MV-4-11 (cell line): ENCODE results near the gene CAMKK2.
A peak's percentile ranks its signal among the peaks of the same experiment; 100 is the strongest.
"Not testable (repeated sequence)": the region's sequence is repeated elsewhere in the genome, so short reads cannot be mapped to it uniquely, and the experiment has no call there.

Experiments used
- DNase-seq: peaks from one replicate; lab custom pipeline; 2025; lab: John Stamatoyannopoulos, UW

The CAMKK2 gene

GRCh38 chr12:121223292-121224285 lies 72.9 kb downstream of the CAMKK2 start:
- DNase-seq = peak; percentile 57

GRCh38 chr12:121222847-121223246 lies 73.7 kb downstream of the CAMKK2 start:
- no peak for DNase-seq

GRCh38 chr12:121219353-121219986 lies 77.0 kb downstream of the CAMKK2 start:
- DNase-seq = no peak

- no peak for DNase-seq
Measured at GRCh38 chr12:121218588-121219352, 77.7 kb downstream of the CAMKK2 start.

- DNase-seq = no peak
Measured at GRCh38 chr12:121217761-121218160, 78.7 kb downstream of the CAMKK2 start.

GRCh38 chr12:121217063-121217462 lies 79.4 kb downstream of the CAMKK2 start:
- no peak for DNase-seq

- DNase-seq = no peak
Measured at GRCh38 chr12:121216102-121216501, 80.4 kb downstream of the CAMKK2 start.

- DNase-seq = peak; percentile 93
Measured at GRCh38 chr12:121214855-121215745, 81.4 kb downstream of the CAMKK2 start.

GRCh38 chr12:121214166-121214777 lies 82.2 kb downstream of the CAMKK2 start:
- DNase-seq = peak; percentile 68

- no peak for DNase-seq
Measured at GRCh38 chr12:121212875-121213274, 83.6 kb downstream of the CAMKK2 start.

- peak; percentile 72 for DNase-seq
Measured at GRCh38 chr12:121209624-121210572, 86.6 kb downstream of the CAMKK2 start, which contains the start of gene P2RX4. TSS of gene P2RX4 (plus strand) at chr12:121210129. CDS start at chr12:121210165, 36 bp downstream.

GRCh38 chr12:121209221-121209620 lies 87.3 kb downstream of the CAMKK2 start:
- no peak for DNase-seq

GRCh38 chr12:121208571-121208970 lies 87.9 kb downstream of the CAMKK2 start:
- DNase-seq = not testable (repeated sequence)

GRCh38 chr12:121205491-121205890 lies 91.0 kb downstream of the CAMKK2 start:
- no peak for DNase-seq

- no peak for DNase-seq
Measured at GRCh38 chr12:121203482-121203881, 93.0 kb downstream of the CAMKK2 start.

GRCh38 chr12:121202407-121203355 lies 93.8 kb downstream of the CAMKK2 start:
- DNase-seq = no peak

GRCh38 chr12:121201140-121201539 lies 95.4 kb downstream of the CAMKK2 start:
- DNase-seq = not testable (repeated sequence)

- no peak for DNase-seq
Measured at GRCh38 chr12:121198949-121199348, 97.6 kb downstream of the CAMKK2 start.
